H1 (cell line): ENCODE results near the gene PSMD9. TPM values are rescaled to one million over a fixed set of nuclear protein-coding genes. Genes with fewer than 3 reads are reported as not detected.

Experiments
- CEBPB ChIP-seq: IDR thresholded peaks from 2 replicates; pipeline ENCODE4 v1.6.1; 2012; ENCODE audit warnings: low read depth, low read length
- CHD2 ChIP-seq: IDR thresholded peaks from 2 replicates; pipeline ENCODE4 v1.6.1; 2012; ENCODE audit warnings: low read length, improper control_type of control experiment
- HDAC2 ChIP-seq, 2 experiments: fragments of 300-600 bp in 1 of 2; sonication (generic) in 1 of 2; IDR thresholded peaks; 2 replicates each; pipeline ENCODE4 v1.6.1; 2011 to 2012; ENCODE audit warnings: low read depth in 2 of 2, low read length in 2 of 2, mild to moderate bottlenecking in 2 of 2, moderate library complexity in 2 of 2, borderline replicate concordance in 1 of 2, inconsistent platforms in 1 of 2
- JUN ChIP-seq: IDR thresholded peaks from 2 replicates; pipeline ENCODE4 v1.6.1; 2011; ENCODE audit warnings: low read depth, mild to moderate bottlenecking, improper control_type of control experiment, low read length
- NANOG ChIP-seq: IDR thresholded peaks from 2 replicates; pipeline ENCODE4 v1.6.1; 2011; ENCODE audit warnings: low read length, low read depth, mild to moderate bottlenecking, inconsistent platforms; ENCODE audit not compliant: insufficient read depth, poor library complexity, severe bottlenecking
- POU5F1 ChIP-seq: IDR thresholded peaks from 2 replicates; pipeline ENCODE4 v1.6.1; 2011; ENCODE audit warnings: low read depth, mild to moderate bottlenecking, low read length, moderate library complexity
- SIRT6 ChIP-seq: IDR thresholded peaks from one replicate; pipeline ENCODE4 v1.7.1; 2012; ENCODE audit warnings: low read length, inconsistent platforms
- SP2 ChIP-seq: IDR thresholded peaks from 2 replicates; pipeline ENCODE4 v1.6.1; 2012; ENCODE audit warnings: mild to moderate bottlenecking, low read length, inconsistent platforms
- SP4 ChIP-seq: IDR thresholded peaks from 2 replicates; pipeline ENCODE4 v1.6.1; 2012; ENCODE audit warnings: low read length, inconsistent platforms
- SUZ12 ChIP-seq: fragments of 200-600 bp; sonication (generic); IDR thresholded peaks from 2 replicates; pipeline ENCODE4 v1.6.1; 2012; ENCODE audit warnings: mild to moderate bottlenecking, inconsistent platforms, low read length, moderate library complexity, mixed read lengths
- polyA plus RNA-seq, 7 experiments: library from polyadenylated mRNA; depleted of rRNA in 3 of 7; stranded (reverse) in 5 of 7; unstranded in 2 of 7; fragments of >200 nt in 5 of 7; fragments of 200-250 nt in 2 of 7; gene quantifications; 1 replicate in 5 of 7; 2 replicates in 1 of 7; 4 replicates in 1 of 7; pipeline versions ENCODE4 v1.2.1 to v1.2.3, GENCODE V29; 2011 to 2013; ENCODE audit warnings: missing spikeins in 2 of 7, mixed read lengths in 2 of 7
- total RNA-seq: library from RNA; stranded (reverse); fragmentation: NEBNext Ultra II Directional; extraction: Animal tissue kit (Norgen Biotek cat#: 25700); gene quantifications from 2 replicates; pipeline ENCODE4 v1.2.1, GENCODE V29; 2021
- TF ChIP-seq, protein P1 (sequence below): fragments of 300-600 bp; sonication (generic); IDR thresholded peaks from 2 replicates; pipeline ENCODE4 v1.7.1; 2012; ENCODE audit warnings: low read length, moderate library complexity, mild to moderate bottlenecking, inconsistent platforms; ENCODE audit not compliant: insufficient replicate concordance

The PSMD9 gene
- total and polyA plus RNA-seq, 2 of the 8 experiments (the other 6 are each of a cell fraction or from before 2014, with no cell fraction given): 28.8 to 36.1 TPM

DNA sequence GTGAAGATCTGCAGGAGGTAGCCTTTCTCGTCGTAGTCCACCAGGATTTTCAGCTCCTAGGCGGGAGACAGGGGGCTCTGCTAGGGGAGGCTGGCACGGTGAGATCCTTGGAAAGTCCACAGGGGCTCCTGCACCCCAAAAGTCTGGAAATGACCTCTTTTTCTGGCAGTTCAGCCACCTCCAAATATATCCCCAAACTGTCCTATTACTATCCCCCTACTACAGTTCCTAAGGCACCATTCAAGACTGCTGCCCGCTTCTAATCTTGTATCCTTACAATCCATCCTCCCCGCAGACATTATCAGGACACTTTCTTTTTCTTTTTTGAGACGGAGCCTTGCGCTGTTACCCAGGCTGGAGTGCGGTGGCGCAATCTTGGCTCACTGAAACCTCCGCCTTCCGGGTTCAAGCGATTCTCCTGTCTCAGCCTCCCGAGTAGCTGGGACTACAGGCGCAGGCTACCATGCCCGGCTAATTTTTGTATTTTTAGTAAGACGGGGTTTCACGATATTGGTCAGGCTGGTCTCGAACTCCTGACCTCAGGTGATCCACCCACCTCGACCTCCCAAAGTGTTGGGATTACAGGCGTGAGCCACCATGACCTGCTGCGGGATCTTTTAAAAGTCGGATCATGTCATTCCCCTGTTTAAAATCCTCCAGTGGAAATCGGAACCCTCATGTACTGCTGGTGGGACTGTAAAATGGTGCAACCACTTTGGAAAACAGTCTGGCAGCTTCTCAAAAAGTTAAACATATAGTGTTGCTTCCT is 48.4 kb upstream of the PSMD9 start (continued):
- TF ChIP-seq, protein P1, sequence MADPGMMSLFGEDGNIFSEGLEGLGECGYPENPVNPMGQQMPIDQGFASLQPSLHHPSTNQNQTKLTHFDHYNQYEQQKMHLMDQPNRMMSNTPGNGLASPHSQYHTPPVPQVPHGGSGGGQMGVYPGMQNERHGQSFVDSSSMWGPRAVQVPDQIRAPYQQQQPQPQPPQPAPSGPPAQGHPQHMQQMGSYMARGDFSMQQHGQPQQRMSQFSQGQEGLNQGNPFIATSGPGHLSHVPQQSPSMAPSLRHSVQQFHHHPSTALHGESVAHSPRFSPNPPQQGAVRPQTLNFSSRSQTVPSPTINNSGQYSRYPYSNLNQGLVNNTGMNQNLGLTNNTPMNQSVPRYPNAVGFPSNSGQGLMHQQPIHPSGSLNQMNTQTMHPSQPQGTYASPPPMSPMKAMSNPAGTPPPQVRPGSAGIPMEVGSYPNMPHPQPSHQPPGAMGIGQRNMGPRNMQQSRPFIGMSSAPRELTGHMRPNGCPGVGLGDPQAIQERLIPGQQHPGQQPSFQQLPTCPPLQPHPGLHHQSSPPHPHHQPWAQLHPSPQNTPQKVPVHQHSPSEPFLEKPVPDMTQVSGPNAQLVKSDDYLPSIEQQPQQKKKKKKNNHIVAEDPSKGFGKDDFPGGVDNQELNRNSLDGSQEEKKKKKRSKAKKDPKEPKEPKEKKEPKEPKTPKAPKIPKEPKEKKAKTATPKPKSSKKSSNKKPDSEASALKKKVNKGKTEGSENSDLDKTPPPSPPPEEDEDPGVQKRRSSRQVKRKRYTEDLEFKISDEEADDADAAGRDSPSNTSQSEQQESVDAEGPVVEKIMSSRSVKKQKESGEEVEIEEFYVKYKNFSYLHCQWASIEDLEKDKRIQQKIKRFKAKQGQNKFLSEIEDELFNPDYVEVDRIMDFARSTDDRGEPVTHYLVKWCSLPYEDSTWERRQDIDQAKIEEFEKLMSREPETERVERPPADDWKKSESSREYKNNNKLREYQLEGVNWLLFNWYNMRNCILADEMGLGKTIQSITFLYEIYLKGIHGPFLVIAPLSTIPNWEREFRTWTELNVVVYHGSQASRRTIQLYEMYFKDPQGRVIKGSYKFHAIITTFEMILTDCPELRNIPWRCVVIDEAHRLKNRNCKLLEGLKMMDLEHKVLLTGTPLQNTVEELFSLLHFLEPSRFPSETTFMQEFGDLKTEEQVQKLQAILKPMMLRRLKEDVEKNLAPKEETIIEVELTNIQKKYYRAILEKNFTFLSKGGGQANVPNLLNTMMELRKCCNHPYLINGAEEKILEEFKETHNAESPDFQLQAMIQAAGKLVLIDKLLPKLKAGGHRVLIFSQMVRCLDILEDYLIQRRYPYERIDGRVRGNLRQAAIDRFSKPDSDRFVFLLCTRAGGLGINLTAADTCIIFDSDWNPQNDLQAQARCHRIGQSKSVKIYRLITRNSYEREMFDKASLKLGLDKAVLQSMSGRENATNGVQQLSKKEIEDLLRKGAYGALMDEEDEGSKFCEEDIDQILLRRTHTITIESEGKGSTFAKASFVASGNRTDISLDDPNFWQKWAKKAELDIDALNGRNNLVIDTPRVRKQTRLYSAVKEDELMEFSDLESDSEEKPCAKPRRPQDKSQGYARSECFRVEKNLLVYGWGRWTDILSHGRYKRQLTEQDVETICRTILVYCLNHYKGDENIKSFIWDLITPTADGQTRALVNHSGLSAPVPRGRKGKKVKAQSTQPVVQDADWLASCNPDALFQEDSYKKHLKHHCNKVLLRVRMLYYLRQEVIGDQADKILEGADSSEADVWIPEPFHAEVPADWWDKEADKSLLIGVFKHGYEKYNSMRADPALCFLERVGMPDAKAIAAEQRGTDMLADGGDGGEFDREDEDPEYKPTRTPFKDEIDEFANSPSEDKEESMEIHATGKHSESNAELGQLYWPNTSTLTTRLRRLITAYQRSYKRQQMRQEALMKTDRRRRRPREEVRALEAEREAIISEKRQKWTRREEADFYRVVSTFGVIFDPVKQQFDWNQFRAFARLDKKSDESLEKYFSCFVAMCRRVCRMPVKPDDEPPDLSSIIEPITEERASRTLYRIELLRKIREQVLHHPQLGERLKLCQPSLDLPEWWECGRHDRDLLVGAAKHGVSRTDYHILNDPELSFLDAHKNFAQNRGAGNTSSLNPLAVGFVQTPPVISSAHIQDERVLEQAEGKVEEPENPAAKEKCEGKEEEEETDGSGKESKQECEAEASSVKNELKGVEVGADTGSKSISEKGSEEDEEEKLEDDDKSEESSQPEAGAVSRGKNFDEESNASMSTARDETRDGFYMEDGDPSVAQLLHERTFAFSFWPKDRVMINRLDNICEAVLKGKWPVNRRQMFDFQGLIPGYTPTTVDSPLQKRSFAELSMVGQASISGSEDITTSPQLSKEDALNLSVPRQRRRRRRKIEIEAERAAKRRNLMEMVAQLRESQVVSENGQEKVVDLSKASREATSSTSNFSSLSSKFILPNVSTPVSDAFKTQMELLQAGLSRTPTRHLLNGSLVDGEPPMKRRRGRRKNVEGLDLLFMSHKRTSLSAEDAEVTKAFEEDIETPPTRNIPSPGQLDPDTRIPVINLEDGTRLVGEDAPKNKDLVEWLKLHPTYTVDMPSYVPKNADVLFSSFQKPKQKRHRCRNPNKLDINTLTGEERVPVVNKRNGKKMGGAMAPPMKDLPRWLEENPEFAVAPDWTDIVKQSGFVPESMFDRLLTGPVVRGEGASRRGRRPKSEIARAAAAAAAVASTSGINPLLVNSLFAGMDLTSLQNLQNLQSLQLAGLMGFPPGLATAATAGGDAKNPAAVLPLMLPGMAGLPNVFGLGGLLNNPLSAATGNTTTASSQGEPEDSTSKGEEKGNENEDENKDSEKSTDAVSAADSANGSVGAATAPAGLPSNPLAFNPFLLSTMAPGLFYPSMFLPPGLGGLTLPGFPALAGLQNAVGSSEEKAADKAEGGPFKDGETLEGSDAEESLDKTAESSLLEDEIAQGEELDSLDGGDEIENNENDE: no peak
- TF ChIP-seq CEBPB: 0 out of 2 replicates have a peak, but pooled peaks have one; percentile 27
- no peak for TF ChIP-seq SIRT6
- no peak for TF ChIP-seq HDAC2 (IDR thresholded peaks at IDR 0.05; ENCODE audit: borderline replicate concordance in 1 of 2, low read depth in 2 of 2, low read length in 2 of 2)
- TF ChIP-seq SUZ12: no peak
- no peak for TF ChIP-seq NANOG
- no peak for TF ChIP-seq CHD2
- TF ChIP-seq POU5F1: no peak
- no peak for TF ChIP-seq JUN
- TF ChIP-seq SP2: no peak
- 0 out of 2 replicates have a peak, but pooled peaks have one; percentile 0 for TF ChIP-seq SP4
